Activated CD4-positive, CD25-positive, alpha-beta regulatory T cell (primary cell): ENCODE measurements around the gene NPIPA8.
"Not testable (repeated sequence)": the region's sequence is repeated elsewhere in the genome, so short reads cannot be mapped to it uniquely, and the experiment has no call there.

Experiments
- DNase-seq, 4 experiments: peaks; one replicate each; lab custom pipeline; 2025; lab: John Stamatoyannopoulos, UW

The NPIPA8 gene

DNA sequence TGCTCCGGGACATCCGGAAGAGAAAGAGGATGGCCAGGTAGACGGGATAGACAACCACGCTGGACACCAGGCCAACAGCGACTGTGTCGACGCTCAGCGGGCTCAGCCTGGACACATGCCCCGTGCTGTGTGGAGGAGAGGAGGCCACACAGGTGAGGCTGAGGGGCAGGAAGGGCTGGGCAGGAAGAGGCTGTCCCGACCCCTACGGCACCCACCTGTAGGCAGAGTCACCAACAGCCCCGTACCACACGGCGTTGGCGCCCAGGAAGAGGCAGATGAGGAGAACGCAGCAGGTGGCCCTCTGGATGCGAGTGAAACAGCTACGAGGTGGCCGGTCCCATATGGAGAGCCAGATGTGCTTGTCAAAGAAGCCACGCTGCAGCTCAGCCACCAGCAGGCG is at the start of gene NPIPA8:
NPIPA8 (minus strand) TSS at position 101 of the 400 bp plus-strand sequence. CDS start 4,074 bp downstream, outside the sequence.
- DNase-seq, result not testable (repeated sequence)

DNA sequence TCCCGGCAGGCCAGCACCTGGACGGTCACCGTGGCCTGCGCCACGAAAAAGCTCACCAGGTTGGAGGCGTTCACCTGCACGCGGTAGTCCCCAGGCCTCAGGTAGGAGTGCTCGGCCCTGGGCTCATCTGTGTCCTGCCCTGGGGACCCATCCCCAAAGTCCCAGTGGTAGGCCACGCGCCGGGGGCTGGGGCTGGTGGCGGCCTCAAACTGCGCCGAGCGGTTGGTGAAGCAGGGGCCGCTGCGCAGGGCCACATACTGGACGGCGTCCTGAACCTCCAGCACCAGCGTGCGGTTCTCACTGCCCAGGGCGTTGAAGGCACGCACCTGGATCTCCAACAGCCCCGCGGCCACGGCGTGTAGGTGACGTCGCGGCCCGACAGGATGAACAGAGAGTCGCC is 48.7 kb upstream of the NPIPA8 start:
- DNase-seq, result not testable (repeated sequence)

- DNase-seq, result not testable (repeated sequence)
These were observed 48.3 kb upstream of the NPIPA8 start for GRCh38 chr16:18384869-18385268.

DNA sequence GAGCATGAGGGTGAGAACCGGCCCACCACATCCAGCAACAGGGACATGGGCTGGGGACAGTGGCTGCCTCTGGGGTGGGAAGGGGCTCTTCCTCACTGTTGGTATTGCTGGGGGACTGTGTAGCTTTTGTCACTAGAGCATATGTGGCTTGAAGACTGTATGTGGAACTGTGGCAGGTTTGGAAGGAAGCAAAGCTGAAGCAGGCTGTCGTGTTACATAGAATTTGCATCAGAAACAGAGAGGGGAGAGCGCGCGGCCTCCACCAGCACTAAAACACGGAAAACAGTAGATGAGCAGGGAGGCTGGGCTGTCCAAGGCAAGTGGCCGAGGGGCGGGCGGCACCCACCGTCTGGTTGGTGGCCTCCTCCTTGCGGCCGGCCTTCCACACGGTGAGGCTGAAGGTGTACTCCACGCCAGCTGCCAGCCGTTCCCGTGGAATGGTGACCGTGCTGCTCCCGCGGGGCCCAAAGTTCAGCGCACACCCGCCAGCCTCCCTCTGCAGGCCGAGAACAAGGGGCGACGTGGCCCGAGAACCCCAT is 47.6 kb upstream of the NPIPA8 start:
- DNase-seq, result not testable (repeated sequence)

DNA sequence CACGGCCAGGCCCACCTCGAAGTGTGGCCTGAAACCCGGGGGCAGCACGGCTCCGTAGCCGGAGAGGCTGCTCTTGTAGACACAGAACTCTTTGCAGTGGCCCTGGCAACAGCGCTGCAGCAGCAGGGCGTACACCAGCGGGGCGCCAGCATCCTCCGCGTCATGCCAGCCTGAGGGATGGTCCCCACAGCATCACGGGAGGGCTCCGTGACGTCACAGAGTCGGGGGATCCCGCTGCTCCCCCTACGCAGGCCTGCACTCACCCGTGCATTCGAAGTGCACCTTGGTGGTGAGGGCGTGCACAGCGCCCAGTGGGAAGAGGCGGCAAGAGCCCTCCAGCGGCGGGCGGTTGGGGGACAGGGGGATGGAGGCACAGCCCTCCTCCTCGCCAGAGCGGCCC is 46.2 kb upstream of the NPIPA8 start:
- DNase-seq, result not testable (repeated sequence)

DNA sequence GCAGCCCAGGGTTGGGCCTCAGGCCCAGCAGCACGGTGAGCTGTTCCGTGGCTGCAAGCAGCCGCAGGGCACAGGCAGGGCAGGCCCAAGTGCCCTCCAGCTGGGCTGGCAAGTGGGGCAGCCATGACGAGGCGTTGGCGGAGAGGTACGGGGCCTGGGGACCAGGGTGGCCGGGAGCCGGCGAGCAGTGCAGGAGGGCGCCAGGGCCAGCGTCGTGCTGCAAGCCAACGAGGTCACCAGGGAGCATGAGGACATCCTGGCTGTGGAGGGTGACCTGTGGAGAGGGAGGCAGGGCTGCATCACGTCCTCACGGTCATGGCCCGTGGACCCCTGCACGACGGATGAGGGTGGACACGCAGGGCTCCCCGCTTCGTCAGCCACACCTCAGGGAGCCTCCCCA is 11.2 kb upstream of the NPIPA8 start:
- DNase-seq, result not testable (repeated sequence)

- not testable (repeated sequence) for DNase-seq
These were observed 10.5 kb upstream of the NPIPA8 start for GRCh38 chr16:18346993-18347392.

- not testable (repeated sequence) for DNase-seq
These were observed 8.1 kb upstream of the NPIPA8 start for GRCh38 chr16:18344634-18345033.

DNA sequence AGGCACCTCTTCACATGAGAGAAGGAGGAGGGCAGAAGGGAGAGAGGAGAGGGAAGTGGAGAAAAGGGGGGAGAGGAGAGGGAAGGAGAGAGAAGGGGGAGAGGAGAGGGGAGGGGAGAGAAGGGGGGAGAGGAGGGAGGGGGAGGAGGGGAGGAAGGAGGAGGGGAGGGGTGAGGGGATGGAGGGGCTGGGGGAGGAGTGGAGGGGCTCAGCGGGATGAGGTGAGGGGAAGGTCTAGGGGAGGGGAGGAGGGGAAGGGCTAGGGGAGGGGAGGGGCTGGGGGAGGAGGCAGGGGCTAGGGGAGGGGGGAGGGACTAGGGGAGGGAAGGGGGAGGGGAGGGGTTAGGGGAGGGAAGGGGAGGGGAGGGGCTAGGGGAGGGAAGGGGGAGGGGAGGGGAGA is 5.5 kb upstream of the NPIPA8 start:
- not testable (repeated sequence) for DNase-seq

DNA sequence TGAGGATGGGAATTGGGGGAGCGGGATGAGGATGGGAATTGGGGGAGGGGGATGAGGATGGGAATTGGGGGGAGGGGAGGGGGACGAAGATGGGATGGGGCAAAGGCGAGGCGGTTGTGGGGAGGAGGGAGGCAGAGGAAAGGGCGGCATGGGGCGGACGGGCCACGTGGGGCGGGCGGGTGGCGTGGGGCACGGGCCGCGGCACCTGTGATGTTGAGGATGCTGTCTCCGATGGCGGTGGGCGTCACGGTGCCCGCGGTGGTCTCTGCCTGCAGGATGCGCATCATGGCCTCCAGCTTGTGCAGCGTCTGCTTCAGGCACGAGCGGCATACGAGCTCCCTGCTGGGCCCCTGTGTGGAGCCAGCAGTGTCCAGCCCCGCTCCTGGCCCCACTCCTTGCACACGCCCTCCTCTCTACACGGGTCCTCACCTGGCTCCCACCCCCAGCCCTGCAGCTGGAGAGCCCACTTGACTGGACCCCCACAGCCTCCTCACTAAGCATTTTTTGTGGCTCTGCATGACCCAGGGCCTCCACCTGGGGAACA is 5.0 kb upstream of the NPIPA8 start:
- not testable (repeated sequence) for DNase-seq

DNA sequence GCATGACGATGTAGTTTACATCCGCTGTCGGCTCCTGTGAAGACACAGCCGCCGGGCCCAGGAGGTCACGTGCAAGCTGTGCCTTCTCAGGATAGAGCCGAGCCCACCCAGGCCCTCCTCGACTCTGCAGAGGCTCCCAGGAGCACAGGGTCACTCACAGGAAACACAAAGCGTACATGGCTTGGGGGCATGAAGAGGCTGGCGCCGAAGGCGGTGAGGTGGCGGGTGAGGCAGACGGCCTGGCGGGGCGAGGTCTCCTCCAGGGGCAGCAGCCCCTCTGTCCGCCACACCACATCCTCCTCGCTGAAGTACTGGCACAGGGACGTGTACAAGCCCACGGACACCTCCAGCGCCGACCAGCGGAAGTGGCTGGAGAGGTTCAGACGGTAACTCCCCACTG is 2.7 kb upstream of the NPIPA8 start:
- not testable (repeated sequence) for DNase-seq

GRCh38 chr16:18311811-18312210 is 24.7 kb downstream of the NPIPA8 start:
- DNase-seq, result not testable (repeated sequence)

GRCh38 chr16:18309159-18309558 is 27.4 kb downstream of the NPIPA8 start:
- not testable (repeated sequence) for DNase-seq

GRCh38 chr16:18307241-18307640 is 29.3 kb downstream of the NPIPA8 start:
- DNase-seq, result not testable (repeated sequence)

GRCh38 chr16:18306066-18306465 is 30.5 kb downstream of the NPIPA8 start:
- DNase-seq, result not testable (repeated sequence)

DNA sequence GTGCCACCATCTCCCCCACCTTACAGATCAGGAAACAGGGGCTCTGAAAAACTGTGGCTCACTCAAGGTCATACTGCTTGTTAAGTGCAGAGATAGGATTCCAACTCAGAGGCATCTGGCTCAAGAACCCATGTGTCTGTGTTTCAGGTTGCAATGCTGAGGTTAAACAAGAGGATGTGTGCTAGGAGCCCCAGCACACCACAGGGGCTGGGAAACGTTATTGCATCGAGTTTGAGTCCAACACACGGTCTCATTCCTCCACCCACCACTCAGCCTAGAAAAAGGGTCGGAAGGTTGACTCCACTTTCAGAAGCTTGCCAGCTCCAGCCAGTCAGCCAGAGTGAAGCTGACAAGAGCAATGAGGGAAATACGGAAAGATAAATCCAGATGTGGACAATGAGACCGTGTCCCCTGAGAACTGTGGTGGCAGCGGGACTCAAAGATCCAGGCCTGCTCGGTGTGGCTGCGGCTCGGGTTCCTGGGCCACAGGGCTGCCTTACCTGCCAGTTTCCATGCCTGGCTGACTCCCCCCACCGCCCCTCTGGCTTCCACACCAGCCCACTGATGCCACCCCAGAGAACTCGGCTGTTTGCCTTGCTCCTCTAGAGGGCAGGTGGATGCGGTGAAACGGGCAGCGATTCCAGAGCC is 33.4 kb downstream of the NPIPA8 start:
- not testable (repeated sequence) for DNase-seq

GRCh38 chr16:18297714-18298113 is 38.8 kb downstream of the NPIPA8 start:
- DNase-seq, result not testable (repeated sequence)

DNA sequence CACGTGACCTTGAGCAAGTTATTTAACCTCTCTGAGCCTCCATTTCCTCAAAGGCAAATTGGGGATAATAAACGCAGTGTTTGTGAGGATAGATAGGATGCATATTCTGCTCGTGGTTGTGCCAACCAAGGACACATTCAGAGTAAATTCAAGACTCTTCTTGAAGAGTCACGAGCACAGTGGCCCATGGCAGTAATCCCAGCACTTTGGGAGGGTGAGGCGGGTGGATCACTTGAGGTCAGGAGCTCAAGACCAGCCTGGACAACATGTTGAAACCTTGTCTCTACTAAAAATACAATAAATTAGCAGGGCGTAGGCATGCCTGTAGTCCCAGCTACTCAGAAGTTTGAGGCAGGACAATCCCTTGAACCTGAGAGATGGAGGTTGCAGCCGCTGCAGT is 39.6 kb downstream of the NPIPA8 start:
- DNase-seq, result not testable (repeated sequence)

- not testable (repeated sequence) for DNase-seq
These were observed 42.2 kb downstream of the NPIPA8 start for GRCh38 chr16:18294371-18294770.

DNA sequence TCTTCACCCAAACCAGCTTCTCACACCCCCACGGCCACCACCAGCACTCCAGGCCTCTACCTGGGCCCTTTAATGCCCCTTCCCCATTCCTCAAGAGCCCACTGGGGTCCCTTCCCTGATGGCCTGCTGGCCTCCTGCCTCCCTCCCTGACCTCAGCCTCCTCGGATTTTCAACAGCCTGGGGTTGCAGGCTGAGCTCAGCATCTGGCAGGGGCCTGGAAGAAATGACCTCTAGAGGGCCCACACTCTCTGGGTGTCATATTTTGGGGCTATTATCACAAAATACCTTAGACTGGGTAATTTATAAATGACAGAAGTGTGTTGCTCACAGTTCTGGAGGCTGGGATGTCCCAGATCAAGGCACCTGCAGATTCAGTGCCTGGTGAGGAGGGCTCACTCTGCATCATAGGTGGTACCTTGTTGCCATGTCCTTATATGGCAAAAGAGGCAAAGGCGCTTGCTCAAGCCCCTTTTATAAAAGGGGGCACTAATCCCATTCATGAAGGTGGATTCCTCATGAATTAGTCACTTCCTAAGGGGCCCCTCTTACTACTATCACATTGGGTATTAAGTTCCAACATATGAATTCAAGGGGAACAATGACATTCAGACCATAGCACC is 43.1 kb downstream of the NPIPA8 start:
- DNase-seq, result not testable (repeated sequence)

- DNase-seq, result not testable (repeated sequence)
These were observed 45.6 kb downstream of the NPIPA8 start for GRCh38 chr16:18290959-18291358.

- not testable (repeated sequence) for DNase-seq
These were observed 50.2 kb downstream of the NPIPA8 start for GRCh38 chr16:18286342-18286741.

- not testable (repeated sequence) for DNase-seq
These were observed 56.2 kb downstream of the NPIPA8 start for GRCh38 chr16:18280319-18280718.
